H9 (cell line): ENCODE data around the gene STMN1. TPM values are rescaled to one million over a fixed set of nuclear protein-coding genes. Genes with fewer than 3 reads are reported as not detected.

Experiments
- DNase-seq: peaks from one replicate; pipeline ENCODE4 v3.0.0-alpha.2; 2017
- H2AFZ ChIP-seq: one replicate; pipeline ENCODE4 v1.6.1; 2013; ENCODE audit warnings: mild to moderate bottlenecking, low read length, control low read depth, moderate library complexity
- H2AK5ac ChIP-seq: 2 replicates; pipeline ENCODE4 v1.6.1; 2013; ENCODE audit warnings: low read length, control low read depth, mixed read lengths; ENCODE audit not compliant: insufficient read length
- H2BK120ac ChIP-seq: one replicate; pipeline ENCODE4 v1.6.1; 2013; ENCODE audit warnings: low read depth, mild to moderate bottlenecking, low read length, control low read depth, inconsistent platforms; ENCODE audit not compliant: poor library complexity, severe bottlenecking
- H2BK12ac ChIP-seq: 2 replicates; pipeline ENCODE4 v1.6.1; 2013; ENCODE audit warnings: low read length, control low read depth, mixed read lengths, low read depth; ENCODE audit not compliant: insufficient read length
- H2BK15ac ChIP-seq: 2 replicates; pipeline ENCODE4 v1.6.1; 2013; ENCODE audit warnings: low read depth, low read length, control low read depth
- H2BK20ac ChIP-seq: one replicate; pipeline ENCODE4 v1.6.1; 2013; ENCODE audit warnings: low read depth, mild to moderate bottlenecking, low read length, control low read depth, inconsistent platforms; ENCODE audit not compliant: poor library complexity, severe bottlenecking
- H2BK5ac ChIP-seq: 2 replicates; pipeline ENCODE4 v1.6.1; 2013; ENCODE audit warnings: low read length, control low read depth, mixed read lengths; ENCODE audit not compliant: insufficient read length
- H3K14ac ChIP-seq: 2 replicates; pipeline ENCODE4 v1.6.1; 2013; ENCODE audit warnings: low read length, control low read depth; ENCODE audit not compliant: insufficient read depth
- H3K18ac ChIP-seq: 2 replicates; pipeline ENCODE4 v1.6.1; 2013; ENCODE audit warnings: low read depth, mild to moderate bottlenecking, mixed read lengths, low read length, control low read depth; ENCODE audit not compliant: insufficient read length
- H3K23ac ChIP-seq: 2 replicates; pipeline ENCODE4 v1.6.1; 2013; ENCODE audit warnings: low read length, control low read depth, mixed read lengths, low read depth; ENCODE audit not compliant: insufficient read length
- H3K23me2 ChIP-seq: 2 replicates; pipeline ENCODE4 v1.6.1; 2013; ENCODE audit warnings: low read depth, mild to moderate bottlenecking, mixed read lengths, low read length, control low read depth; ENCODE audit not compliant: insufficient read length, poor library complexity, severe bottlenecking
- H3K27ac ChIP-seq: 2 replicates; pipeline ENCODE4 v1.5.1; 2013; ENCODE audit warnings: low read length, control low read depth, mixed read lengths, low read depth; ENCODE audit not compliant: insufficient read length
- H3K27me3 ChIP-seq: 2 replicates; pipeline ENCODE4 v1.6.1; 2013; ENCODE audit warnings: low read length, control low read depth, inconsistent platforms; ENCODE audit not compliant: insufficient read depth
- H3K4ac ChIP-seq: 2 replicates; pipeline ENCODE4 v1.6.1; 2013; ENCODE audit warnings: low read depth, mild to moderate bottlenecking, control low read depth, inconsistent platforms, low read length, moderate library complexity
- H3K4me1 ChIP-seq: 2 replicates; pipeline ENCODE4 v1.6.1; 2013; ENCODE audit warnings: low read length, control low read depth, inconsistent platforms; ENCODE audit not compliant: insufficient read depth
- H3K4me2 ChIP-seq: 2 replicates; pipeline ENCODE4 v1.6.1; 2013; ENCODE audit warnings: low read length, control low read depth, mixed read lengths; ENCODE audit not compliant: insufficient read length, insufficient read depth
- H3K56ac ChIP-seq: 2 replicates; pipeline ENCODE4 v1.6.1; 2013; ENCODE audit warnings: low read depth, mild to moderate bottlenecking, mixed read lengths, low read length, control low read depth; ENCODE audit not compliant: insufficient read length
- H3K79me1 ChIP-seq: 2 replicates; pipeline ENCODE4 v1.6.1; 2013; ENCODE audit warnings: low read depth, mild to moderate bottlenecking, moderate library complexity, low read length, control low read depth, inconsistent platforms; ENCODE audit not compliant: insufficient read depth, poor library complexity, severe bottlenecking
- H3K79me2 ChIP-seq: 2 replicates; pipeline ENCODE4 v1.6.1; 2013; ENCODE audit warnings: low read length, control low read depth, inconsistent platforms; ENCODE audit not compliant: insufficient read depth
- H3K9ac ChIP-seq: 2 replicates; pipeline ENCODE4 v1.6.1; 2013; ENCODE audit warnings: low read length, control low read depth, mixed read lengths; ENCODE audit not compliant: insufficient read length; ENCODE audit errors: extremely low read depth
- H3K9me3 ChIP-seq: one replicate; pipeline ENCODE4 v1.6.1; 2013; ENCODE audit warnings: low read depth, low read length, inconsistent platforms; ENCODE audit not compliant: control insufficient read depth
- H3T11ph ChIP-seq: one replicate; pipeline ENCODE4 v1.6.1; 2013; ENCODE audit warnings: mild to moderate bottlenecking, low read length, control low read depth, inconsistent platforms
- H4K20me1 ChIP-seq: one replicate; pipeline ENCODE4 v1.6.1; 2013; ENCODE audit not compliant: control insufficient read depth, insufficient read length, insufficient read depth
- H4K5ac ChIP-seq: 2 replicates; pipeline ENCODE4 v1.6.1; 2013; ENCODE audit warnings: low read depth, mild to moderate bottlenecking, mixed read lengths, low read length, control low read depth; ENCODE audit not compliant: insufficient read length
- H4K8ac ChIP-seq: replicated peaks from 2 replicates; pipeline ENCODE4 v1.6.1; 2013; ENCODE audit warnings: low read length, control low read depth, mixed read lengths, low read depth; ENCODE audit not compliant: insufficient read length
- H4K91ac ChIP-seq: 2 replicates; pipeline ENCODE4 v1.6.1; 2013; ENCODE audit warnings: low read depth, mild to moderate bottlenecking, moderate library complexity, mixed read lengths, low read length, control low read depth; ENCODE audit not compliant: insufficient read length
- H3K27ac Mint-ChIP-seq, 3 experiments: 2 replicates in 2 of 3; 3 replicates in 1 of 3; pipeline ENCODE4 v1.8.0; 2020 to 2021; ENCODE audit warnings: mixed read lengths in 3 of 3, mild to moderate bottlenecking in 1 of 3, moderate library complexity in 1 of 3
- H3K27me3 Mint-ChIP-seq: 2 replicates; pipeline ENCODE4 v1.8.0; 2021; ENCODE audit warnings: low read depth, mild to moderate bottlenecking, moderate library complexity, mixed read lengths
- H3K36me3 Mint-ChIP-seq, 3 experiments: 2 replicates in 2 of 3; 3 replicates in 1 of 3; pipeline ENCODE4 v1.8.0; 2020 to 2021; ENCODE audit warnings: low read depth in 3 of 3, mixed read lengths in 3 of 3; ENCODE audit not compliant: insufficient read depth in 1 of 3
- H3K4me1 Mint-ChIP-seq, 2 experiments: 2 replicates each; pipeline ENCODE4 v1.8.0; 2020; ENCODE audit warnings: mixed read lengths in 2 of 2
- H3K4me3 Mint-ChIP-seq, 2 experiments: 2 replicates in 1 of 2; 3 replicates in 1 of 2; pipeline ENCODE4 v1.8.0; 2020 to 2021; ENCODE audit warnings: mild to moderate bottlenecking in 2 of 2, mixed read lengths in 2 of 2, moderate library complexity in 1 of 2
- H3K9me3 Mint-ChIP-seq, 2 experiments: 2 replicates in 1 of 2; 3 replicates in 1 of 2; pipeline ENCODE4 v1.8.0; 2020; ENCODE audit warnings: mild to moderate bottlenecking in 2 of 2, mixed read lengths in 2 of 2, moderate library complexity in 1 of 2
- CTCF ChIP-seq: fragments of 200-600 bp; sonication (generic); conservative IDR thresholded peaks from 3 replicates; pipeline ENCODE4 v1.8.0; 2021; ENCODE audit warnings: antibody characterized with exemption, mild to moderate bottlenecking
- WGBS: extraction: QIAGEN DNeasy Blood & Tissue Kit; methylation state at CpG from one replicate; pipeline ENCODE4 v1.1.7; 2013; ENCODE audit warnings: missing lambda C conversion rate, low lambda C conversion rate, mixed read lengths; ENCODE audit not compliant: insufficient read length; ENCODE audit errors: extremely low coverage; 5-methylcytosine and 5-hydroxymethylcytosine counted together
- total RNA-seq: library from RNA; stranded (reverse); gene quantifications from 2 replicates; pipeline ENCODE4 v1.2.1, GENCODE V29; 2021

The STMN1 gene
- total RNA-seq, 1 experiment from 2014 or later, result 500 TPM

- no peak overlapping the region for H4K91ac ChIP-seq
- H4K20me1 ChIP-seq, result no peaks in the 10 kb centered on the region
- H3K79me1 ChIP-seq, result no peaks in the 10 kb centered on the region
- no peak overlapping the region for H3K14ac ChIP-seq
- H3K27ac Mint-ChIP-seq, result no peak overlapping the region; a peak in 1 of 7 replicates
- H3K27me3 Mint-ChIP-seq, result no peaks in the 10 kb centered on the region
- H3K9me3 Mint-ChIP-seq, result no peaks in the 10 kb centered on the region
- no peak overlapping the region for H3K23ac ChIP-seq
- H2AFZ ChIP-seq, result no peak overlapping the region
- H3K18ac ChIP-seq, result no peak overlapping the region
- no peaks in the 10 kb centered on the region for H3K27me3 ChIP-seq
- no peaks in the 10 kb centered on the region for H3K9me3 ChIP-seq
- no peak overlapping the region for H3K27ac ChIP-seq
- peaks cover 0 to 13% (median 12%) of the 10 kb centered on the region in 3 experiments; a peak in 4 of 7 replicates for H3K36me3 Mint-ChIP-seq
- H4K5ac ChIP-seq, result no peak overlapping the region
- no peak overlapping the region for H3K4me2 ChIP-seq
- H2BK120ac ChIP-seq, result no peak overlapping the region
- no peak overlapping the region for H3K56ac ChIP-seq
- whole genome bisulfite sequencing, result no CpG with 5 or more reads among the region's 1 CpG
- H4K8ac ChIP-seq, result no peak overlapping the region
- H3K79me2 ChIP-seq, result no peaks in the 10 kb centered on the region
- no peak for DNase-seq
- peaks cover 19 to 28% of the 10 kb centered on the region in 2 experiments for H3K4me1 Mint-ChIP-seq
- no peak overlapping the region for H2BK20ac ChIP-seq
- H3K9ac ChIP-seq, result no peak overlapping the region
- no peaks in the 10 kb centered on the region for H3K23me2 ChIP-seq
- H2BK5ac ChIP-seq, result no peak overlapping the region
- H3K4me3 Mint-ChIP-seq, result no peak overlapping the region
- TF ChIP-seq CTCF, result no peak
- H2BK15ac ChIP-seq, result no peak overlapping the region
- peaks cover 2% of the 10 kb centered on the region; the same call in 1 of the 2 replicates for H3K4me1 ChIP-seq
- H3K4ac ChIP-seq, result no peak overlapping the region
- no peak overlapping the region for H2AK5ac ChIP-seq
- H3T11ph ChIP-seq, result no peak overlapping the region
- no peak overlapping the region for H2BK12ac ChIP-seq
Measured at GRCh38 chr1:25866288-25866687, 39.9 kb downstream of the STMN1 start.
